OCI-LY3 (cell line): Measurements from ENCODE around the gene RANBP1.

Experiments
- CTCF ChIP-seq: fragments of 200-600, 300-600 bp; sonication (generic); IDR thresholded peaks from 2 replicates; pipeline ENCODE4 v1.5.1; 2014; ENCODE audit warnings: antibody characterized with exemption, low read length, low read depth
- EZH2phosphoT487 ChIP-seq: fragments of 200-600 bp; shearing (Covaris generic); IDR thresholded peaks from 2 replicates; pipeline ENCODE4 v1.6.1; 2018; ENCODE audit warnings: antibody characterized with exemption, mixed run types, low read depth

GRCh38 chr22:20066617-20067383 lies 49.1 kb upstream of the RANBP1 start:
- TF ChIP-seq CTCF, result no peak
- TF ChIP-seq EZH2phosphoT487, result no peak
